C4-2B (cell line): ENCODE data around the gene CPE.

Experiments
- H3K27ac ChIP-seq: fragments of 450-650 bp; 2 replicates; pipeline ENCODE4 v1.5.1; 2017
- ZFX ChIP-seq: fragments of 450-650 bp; IDR thresholded peaks from 2 replicates; pipeline ENCODE4 v1.6.1; 2017
- TF ChIP-seq, protein P1 (sequence below): fragments of 450-650 bp; conservative IDR thresholded peaks from 2 replicates; pipeline ENCODE4 v1.5.1; 2017; ENCODE audit warnings: mild to moderate bottlenecking

CPE gene

DNA sequence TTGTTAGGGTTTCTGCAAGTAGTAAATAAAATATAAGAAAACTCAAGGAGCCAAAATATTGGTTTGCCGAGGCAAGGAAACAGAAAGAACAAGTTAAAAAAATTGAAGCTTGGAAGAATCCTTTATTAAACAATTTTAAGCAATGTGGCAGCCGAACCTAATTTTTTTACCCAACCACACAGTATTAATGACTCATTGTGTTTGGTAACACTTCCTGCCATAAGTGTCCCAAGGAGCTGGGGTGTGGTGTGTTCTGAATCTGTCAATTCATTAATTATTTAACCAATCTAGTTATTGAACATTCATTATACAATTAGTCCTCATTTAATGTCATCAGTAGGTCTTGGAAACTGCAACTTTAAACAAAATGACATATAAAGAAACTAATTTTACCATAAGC lies 19.3 kb upstream of the CPE start:
- no peak overlapping the region for H3K27ac ChIP-seq
- TF ChIP-seq, protein P1, sequence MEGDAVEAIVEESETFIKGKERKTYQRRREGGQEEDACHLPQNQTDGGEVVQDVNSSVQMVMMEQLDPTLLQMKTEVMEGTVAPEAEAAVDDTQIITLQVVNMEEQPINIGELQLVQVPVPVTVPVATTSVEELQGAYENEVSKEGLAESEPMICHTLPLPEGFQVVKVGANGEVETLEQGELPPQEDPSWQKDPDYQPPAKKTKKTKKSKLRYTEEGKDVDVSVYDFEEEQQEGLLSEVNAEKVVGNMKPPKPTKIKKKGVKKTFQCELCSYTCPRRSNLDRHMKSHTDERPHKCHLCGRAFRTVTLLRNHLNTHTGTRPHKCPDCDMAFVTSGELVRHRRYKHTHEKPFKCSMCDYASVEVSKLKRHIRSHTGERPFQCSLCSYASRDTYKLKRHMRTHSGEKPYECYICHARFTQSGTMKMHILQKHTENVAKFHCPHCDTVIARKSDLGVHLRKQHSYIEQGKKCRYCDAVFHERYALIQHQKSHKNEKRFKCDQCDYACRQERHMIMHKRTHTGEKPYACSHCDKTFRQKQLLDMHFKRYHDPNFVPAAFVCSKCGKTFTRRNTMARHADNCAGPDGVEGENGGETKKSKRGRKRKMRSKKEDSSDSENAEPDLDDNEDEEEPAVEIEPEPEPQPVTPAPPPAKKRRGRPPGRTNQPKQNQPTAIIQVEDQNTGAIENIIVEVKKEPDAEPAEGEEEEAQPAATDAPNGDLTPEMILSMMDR: no peak
- no peak for TF ChIP-seq ZFX

DNA sequence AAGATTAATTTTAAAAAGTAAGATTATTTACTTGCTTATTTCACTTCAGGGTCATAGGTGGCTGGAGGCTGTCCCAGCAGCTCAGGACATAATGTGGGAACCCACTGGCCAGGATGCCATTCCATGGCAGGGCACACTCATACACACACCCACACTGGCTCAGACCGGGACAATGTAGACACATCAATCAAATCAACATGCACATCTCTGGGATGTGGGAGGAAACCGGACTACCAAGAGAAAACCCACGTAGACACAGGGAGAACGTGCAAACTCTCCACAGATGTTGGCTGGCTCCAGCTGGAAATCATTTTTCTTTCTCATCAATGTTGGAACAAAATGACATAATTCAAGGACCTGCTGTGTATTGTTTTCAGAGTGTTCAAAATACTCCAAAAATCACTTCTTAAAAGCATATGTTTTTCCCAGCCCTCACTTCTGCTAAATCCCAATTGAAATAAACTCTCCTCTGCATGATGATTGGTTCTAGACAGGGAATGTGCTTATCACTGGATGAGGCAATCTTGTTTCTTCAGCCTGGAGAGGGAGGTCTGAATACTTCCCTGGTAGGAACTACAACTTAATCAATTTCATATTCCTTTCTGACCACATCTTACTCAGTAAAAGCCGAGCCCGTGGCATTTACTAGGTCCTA lies 18.6 kb upstream of the CPE start:
- TF ChIP-seq, protein P1: no peak
- TF ChIP-seq ZFX: no peak
- H3K27ac ChIP-seq: no peak overlapping the region

DNA sequence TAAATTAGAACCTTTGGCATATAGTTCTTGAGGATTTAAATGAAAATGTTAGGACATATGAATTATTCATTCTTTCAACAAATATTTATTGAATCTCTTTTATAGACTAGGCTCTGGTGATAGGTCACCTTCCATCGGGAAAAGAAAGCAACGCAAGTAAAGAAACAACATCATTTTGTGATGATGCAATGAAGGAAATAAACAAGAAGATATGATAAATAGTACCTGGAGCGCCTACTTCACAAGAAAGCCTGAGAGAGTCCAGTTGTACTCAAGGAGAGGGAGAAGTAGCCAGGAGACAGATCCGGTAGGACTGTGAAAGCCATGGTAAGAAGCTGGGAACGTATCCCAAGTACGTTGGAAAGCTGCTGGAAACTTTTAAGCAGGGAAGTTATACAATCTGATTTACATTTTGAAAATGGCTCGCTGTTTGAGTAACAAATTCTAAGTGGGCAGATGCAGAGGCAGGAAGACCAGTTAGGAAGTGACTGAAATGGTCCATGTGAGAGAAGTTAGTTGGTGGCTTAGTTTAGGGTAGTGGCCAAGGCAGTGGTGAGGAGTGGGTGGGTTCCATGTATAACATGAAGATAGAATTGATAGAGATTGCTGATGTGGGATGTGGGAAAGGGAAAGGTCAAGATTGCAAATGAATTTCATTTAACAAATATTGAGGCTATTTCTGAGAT lies 17.7 kb upstream of the CPE start:
- no peak overlapping the region for H3K27ac ChIP-seq
- TF ChIP-seq ZFX: no peak
- TF ChIP-seq, protein P1: no peak

DNA sequence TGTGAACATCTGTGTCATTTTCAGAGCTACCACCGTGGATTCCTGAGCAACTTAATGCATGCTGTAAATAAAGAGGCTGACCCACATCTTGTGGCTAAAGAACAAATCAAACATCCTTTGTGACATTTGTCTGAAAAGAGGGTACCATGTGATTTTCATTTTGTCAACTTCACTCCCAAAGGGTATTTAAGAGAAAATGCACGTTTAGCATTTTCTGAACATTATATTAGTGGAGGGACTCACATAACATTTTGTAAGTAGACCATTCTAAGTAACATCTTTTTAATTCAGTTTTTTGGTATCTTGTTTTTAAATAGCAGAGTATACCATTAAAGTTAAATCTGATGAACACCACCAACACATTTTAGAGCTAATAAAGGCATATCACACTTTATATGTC lies 17.0 kb upstream of the CPE start:
- no peak overlapping the region for H3K27ac ChIP-seq
- TF ChIP-seq ZFX: no peak
- TF ChIP-seq, protein P1: no peak

DNA sequence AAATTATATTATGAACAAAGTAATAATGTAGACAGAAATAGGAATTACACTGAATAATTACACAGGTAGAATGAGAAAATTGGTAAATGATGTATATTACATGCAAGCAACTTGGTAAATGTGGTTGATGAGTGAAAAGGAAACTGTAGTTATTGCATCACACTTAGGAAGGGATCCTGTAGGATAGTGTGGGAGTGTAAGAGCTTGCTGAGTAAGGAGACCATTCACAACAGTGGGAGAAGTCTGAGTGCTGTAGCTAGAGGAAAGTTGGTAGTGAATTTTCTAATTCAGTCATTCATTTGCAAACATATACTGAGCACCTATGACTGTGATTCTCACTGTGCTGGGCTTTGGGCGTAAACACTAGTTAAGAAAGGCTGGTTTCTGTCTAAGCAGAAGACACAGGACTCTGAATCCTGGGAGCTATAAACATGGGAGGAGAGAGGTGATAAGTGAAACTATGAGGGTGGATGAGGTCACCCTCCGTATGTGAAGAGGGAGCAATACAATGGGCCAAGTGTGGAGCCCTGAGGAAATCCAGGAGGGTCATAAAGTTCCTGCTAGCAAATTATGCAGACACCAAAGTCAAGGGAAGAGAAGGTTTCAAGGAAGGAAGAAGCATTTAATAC lies 14.2 kb upstream of the CPE start:
- TF ChIP-seq, protein P1: no peak
- no peak for TF ChIP-seq ZFX
- H3K27ac ChIP-seq: no peak overlapping the region

DNA sequence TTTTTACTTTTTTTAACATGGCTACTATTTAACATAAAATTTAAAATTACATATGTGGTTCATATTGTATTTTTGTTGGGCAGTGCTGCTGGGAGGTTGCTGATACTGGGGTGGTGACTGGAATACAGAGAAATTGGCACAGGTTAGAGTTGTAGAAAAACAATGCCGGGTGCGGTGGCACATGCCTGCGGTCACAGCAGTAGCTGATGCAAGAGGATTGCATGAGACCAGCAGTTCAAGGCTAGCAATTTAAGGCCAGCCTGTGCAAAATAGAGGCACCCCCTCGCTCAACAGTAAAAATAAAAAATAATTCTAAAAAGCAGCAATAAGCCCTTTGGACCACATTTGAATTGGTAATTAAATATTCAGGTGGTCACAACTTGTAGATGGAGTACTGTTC lies 11.8 kb upstream of the CPE start:
- H3K27ac ChIP-seq: no peak overlapping the region
- TF ChIP-seq, protein P1: no peak
- TF ChIP-seq ZFX: no peak

DNA sequence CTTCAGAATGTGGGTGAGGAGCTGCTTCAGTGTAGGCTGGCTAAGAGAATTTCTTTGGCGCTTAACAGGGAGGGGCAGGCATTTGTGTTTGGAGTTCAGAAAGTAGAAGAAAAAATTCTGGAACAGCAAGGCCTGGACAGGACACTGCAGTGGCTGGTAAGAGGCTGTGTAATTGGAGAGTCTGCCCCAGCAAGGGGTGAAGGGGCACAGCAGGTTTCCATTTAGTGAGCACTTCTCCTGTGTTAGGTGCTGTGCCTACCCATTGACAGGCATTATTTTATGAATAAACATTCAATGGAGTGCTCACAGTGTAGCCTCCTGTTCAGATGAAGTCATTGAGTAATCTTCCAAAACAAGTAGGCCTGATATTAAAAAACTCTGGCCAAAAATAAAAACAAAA lies 10.7 kb upstream of the CPE start:
- TF ChIP-seq, protein P1: no peak
- no peak for TF ChIP-seq ZFX
- no peak overlapping the region for H3K27ac ChIP-seq
